Prostate gland (tissue), 2 donors: ENCODE measurements around the gene ABCG5.

Experiments used
- CTCF ChIP-seq, 4 experiments: fragments of 200-600 bp in 2 of 4; fragments of 450-650 bp in 2 of 4; sonication (generic) in 2 of 4; IDR thresholded peaks; 1 replicate in 3 of 4; 2 replicates in 1 of 4; pipeline ENCODE4 v1.5.1; 2016 to 2019; ENCODE audit warnings: antibody characterized with exemption in 4 of 4, mild to moderate bottlenecking in 2 of 4, moderate library complexity in 2 of 4
- POLR2A ChIP-seq: fragments of 450-650 bp; IDR thresholded peaks from one replicate; pipeline ENCODE4 v1.6.1; 2016; ENCODE audit warnings: antibody characterized with exemption, mild to moderate bottlenecking
- POLR2AphosphoS5 ChIP-seq: sonication (generic); formaldehyde crosslinking; IDR thresholded peaks from one replicate; pipeline ENCODE4 v1.6.1; 2017; ENCODE audit warnings: antibody characterized with exemption

GRCh38 chr2:43839776-43840564 lies 1.3 kb upstream of the ABCG5 start:
- TF ChIP-seq CTCF (IDR thresholded peaks at IDR 0.05) (no peak), POLR2A (no peak), POLR2AphosphoS5 (no peak)
